ENCODE data around the gene CENATAC. TPM values are rescaled to one million over a fixed set of nuclear protein-coding genes. Genes with fewer than 3 reads are reported as not detected.

Gene CENATAC
- total and polyA plus RNA-seq, 2 experiments from 2014 or later, result 31.7 to 34.5 TPM

- TF ChIP-seq REST (IDR thresholded peaks at IDR 0.05; ENCODE audit: unreplicated experiment) (no peak), JUNB (IDR thresholded peaks at IDR 0.05; ENCODE audit: unreplicated experiment) (no peak)
- H3K4me1 ChIP-seq (ENCODE audit: insufficient read depth), result peaks cover 13% of the 10 kb centered on the region
- Mint-ChIP-seq H3K27ac (no peak overlapping the region), H3K27me3 (ENCODE audit: insufficient read depth, low read depth, poor library complexity) (peaks cover 10% of the 10 kb centered on the region), H3K36me3 (ENCODE audit: low read depth) (peaks cover 72% of the 10 kb centered on the region), H3K4me3 (no peak overlapping the region), H3K9me3 (no peaks in the 10 kb centered on the region), H3K4me1 (peaks cover 15% of the 10 kb centered on the region; the same call in 2 of the 3 replicates)
- H3K36me3 ChIP-seq (ENCODE audit: insufficient read depth), result peaks cover 29% of the 10 kb centered on the region
- H3K9me2 ChIP-seq (ENCODE audit: insufficient read depth), result no peaks in the 10 kb centered on the region
- H3K27ac ChIP-seq (ENCODE audit: low read depth), result no peak overlapping the region
- H3K4me2 ChIP-seq, result no peak overlapping the region
- H2AFZ ChIP-seq, result no peak overlapping the region
- DNase-seq (ENCODE audit: low spot score) (no peak), ATAC-seq (no peak)
- H3K79me2 ChIP-seq (replicated peaks; ENCODE audit: insufficient read depth), result no peaks in the 10 kb centered on the region
- H3K27me3 ChIP-seq (ENCODE audit: insufficient read depth), result no peaks in the 10 kb centered on the region
- H4K20me1 ChIP-seq (replicated peaks; ENCODE audit: insufficient read depth), result peaks cover 6% of the 10 kb centered on the region
- peaks cover 6% of the 10 kb centered on the region; the same call in 1 of the 2 replicates for H3F3A ChIP-seq (replicated peaks; ENCODE audit: low read depth)
- no peak overlapping the region for H3K4me3 ChIP-seq
Measured at GRCh38 chr11:119046489-119046888, 48.6 kb downstream of the CENATAC start.

GRCh38 chr11:119047205-119047604, 49.3 kb downstream of the CENATAC start:
- Histone ChIP-seq H3K4me3 (no peak overlapping the region), H3K27me3 (ENCODE audit: insufficient read depth) (no peaks in the 10 kb centered on the region), H3K27ac (ENCODE audit: low read depth) (no peak overlapping the region), H3K79me2 (replicated peaks; ENCODE audit: insufficient read depth) (no peaks in the 10 kb centered on the region), H4K20me1 (replicated peaks; ENCODE audit: insufficient read depth) (peaks cover 6% of the 10 kb centered on the region), H3F3A (replicated peaks; ENCODE audit: low read depth) (peaks cover 6% of the 10 kb centered on the region; the same call in 1 of the 2 replicates), H3K4me1 (ENCODE audit: insufficient read depth) (peaks cover 13% of the 10 kb centered on the region), H3K4me2 (no peak overlapping the region), H3K36me3 (ENCODE audit: insufficient read depth) (peaks cover 34% of the 10 kb centered on the region), H2AFZ (no peak overlapping the region), H3K9me2 (ENCODE audit: insufficient read depth) (no peaks in the 10 kb centered on the region)
- peaks cover 10% of the 10 kb centered on the region for H3K27me3 Mint-ChIP-seq (ENCODE audit: insufficient read depth, low read depth, poor library complexity)
- H3K9me3 Mint-ChIP-seq, result no peaks in the 10 kb centered on the region
- ATAC-seq (no peak), DNase-seq (ENCODE audit: low spot score) (no peak)
- peaks cover 15% of the 10 kb centered on the region for H3K4me1 Mint-ChIP-seq
- no peak overlapping the region for H3K4me3 Mint-ChIP-seq
- H3K27ac Mint-ChIP-seq, result no peak overlapping the region
- peaks cover 79% of the 10 kb centered on the region for H3K36me3 Mint-ChIP-seq (ENCODE audit: low read depth)
- TF ChIP-seq STAT1 (IDR thresholded peaks at IDR 0.05; ENCODE audit: unreplicated experiment) (no peak), ZNF114 (CRISPR knock-in tag; IDR thresholded peaks at IDR 0.05) (no peak), ZNF462 (CRISPR knock-in tag; IDR thresholded peaks at IDR 0.05) (no peak), EZH2phosphoT487 (IDR thresholded peaks at IDR 0.05; ENCODE audit: unreplicated experiment) (no peak), CREB1 (CRISPR knock-in tag; IDR thresholded peaks at IDR 0.05; ENCODE audit: low read depth) (no peak), NANOG (IDR thresholded peaks at IDR 0.05; ENCODE audit: borderline replicate concordance) (no peak), CTCF (conservative IDR thresholded peaks at IDR 0.05; ENCODE audit: low read depth in 2 of 2) (no peak), EZH2 (IDR thresholded peaks at IDR 0.05; ENCODE audit: low read depth, unreplicated experiment) (no peak)

Measured in GM23338 (cell line).